ENCODE results near the gene XAB2.
"Not testable (repeated sequence)": the region's sequence is repeated elsewhere in the genome, so short reads cannot be mapped to it uniquely, and the experiment has no call there.

The XAB2 gene

GRCh38 chr19:7611541-7612279, 17.6 kb downstream of the XAB2 start:
- DNase-seq: no peak

DNA sequence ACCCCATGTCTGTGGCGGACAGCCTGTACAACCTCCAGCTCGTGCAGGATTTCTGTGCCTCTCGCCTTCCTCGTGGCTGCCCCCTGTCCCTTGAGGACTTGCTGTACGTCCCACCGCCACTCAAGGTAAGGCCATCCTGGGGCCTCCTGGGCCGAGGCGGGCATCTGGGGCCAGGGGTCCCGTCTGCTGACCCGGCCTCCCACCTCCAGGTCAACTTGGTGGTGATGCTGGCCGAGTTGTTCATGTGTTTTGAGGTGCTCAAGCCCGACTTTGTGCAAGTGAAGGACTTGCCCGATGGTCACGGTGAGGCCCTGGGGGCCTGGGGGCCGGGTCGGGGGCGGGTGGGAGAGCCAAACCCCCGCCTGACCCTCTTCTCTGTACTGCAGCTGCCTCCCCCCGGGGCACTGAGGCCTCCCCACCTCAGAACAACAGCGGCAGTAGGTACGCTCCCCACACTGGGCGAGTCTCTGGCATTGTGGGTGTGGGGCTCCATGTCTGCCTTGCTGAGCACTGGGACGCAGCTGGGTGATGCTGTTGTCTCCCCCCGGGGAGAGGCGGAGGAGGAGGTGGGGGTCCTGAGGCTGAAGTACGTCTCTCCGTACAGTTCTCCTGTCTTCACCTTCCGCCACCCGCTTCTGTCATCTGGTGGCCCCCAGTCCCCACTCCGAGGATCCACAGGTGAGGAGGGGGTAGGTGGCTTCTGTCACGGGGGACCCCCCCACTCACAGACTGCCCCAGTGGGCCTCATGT, 18.7 kb downstream of the XAB2 start:
- DNase-seq: no peak

GRCh38 chr19:7607874-7608560, 21.3 kb downstream of the XAB2 start:
- DNase-seq: no peak

DNA sequence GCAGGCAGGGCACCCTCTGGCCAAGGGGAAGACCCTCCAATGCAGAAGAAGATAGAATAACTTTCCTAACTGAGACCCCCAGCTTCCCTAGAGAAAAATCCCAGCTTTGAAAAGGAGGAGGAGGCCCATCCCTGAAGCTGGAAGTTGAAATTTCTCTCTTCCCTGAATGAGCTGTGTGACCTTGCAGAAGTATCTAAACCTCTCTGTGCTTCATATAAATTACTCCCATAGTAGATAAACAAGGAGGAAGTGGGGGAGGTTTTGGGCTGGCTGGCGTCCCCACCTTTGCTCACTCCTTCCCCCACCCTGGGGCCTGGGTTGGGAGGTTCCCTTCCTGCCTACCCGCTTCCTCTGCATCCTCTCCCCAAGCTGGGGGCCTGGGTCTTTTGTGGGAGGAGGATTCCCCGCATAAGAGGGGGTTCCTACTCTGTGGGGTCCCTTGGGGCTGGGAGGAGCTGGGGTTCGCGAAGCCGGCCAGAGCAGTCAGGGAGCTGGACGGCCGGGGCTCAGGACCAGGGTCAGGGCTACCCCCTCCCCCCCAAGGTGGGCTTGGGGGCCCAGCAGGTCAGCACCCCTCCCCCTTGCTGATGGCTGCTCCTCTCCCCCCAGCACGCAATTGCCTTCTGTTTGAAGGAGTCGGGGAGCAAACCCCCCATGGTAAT, 22.0 kb downstream of the XAB2 start:
- DNase-seq: no peak

DNA sequence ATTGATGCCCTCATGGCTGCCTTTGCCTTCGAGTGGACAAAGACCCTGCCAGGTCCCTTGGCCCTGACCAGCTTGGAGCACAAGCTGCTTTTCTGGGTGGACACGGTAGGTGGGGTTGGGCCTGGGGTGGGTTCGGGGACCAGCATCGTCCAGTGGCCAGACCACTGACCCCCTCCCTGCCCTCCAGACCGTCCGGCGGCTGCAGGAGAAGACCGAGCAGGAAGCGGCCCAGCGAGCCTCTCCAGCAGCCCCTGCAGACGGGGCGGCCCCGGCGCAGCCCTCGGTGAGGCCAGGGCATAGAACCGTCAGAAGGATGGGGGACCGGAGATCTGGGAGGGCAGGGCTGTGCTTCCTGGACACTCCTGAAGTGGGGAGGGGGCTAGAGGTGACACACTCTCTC, 23.1 kb downstream of the XAB2 start:
- DNase-seq: no peak

- DNase-seq: no peak
Measured at GRCh38 chr19:7605490-7606222, 23.7 kb downstream of the XAB2 start.

DNA sequence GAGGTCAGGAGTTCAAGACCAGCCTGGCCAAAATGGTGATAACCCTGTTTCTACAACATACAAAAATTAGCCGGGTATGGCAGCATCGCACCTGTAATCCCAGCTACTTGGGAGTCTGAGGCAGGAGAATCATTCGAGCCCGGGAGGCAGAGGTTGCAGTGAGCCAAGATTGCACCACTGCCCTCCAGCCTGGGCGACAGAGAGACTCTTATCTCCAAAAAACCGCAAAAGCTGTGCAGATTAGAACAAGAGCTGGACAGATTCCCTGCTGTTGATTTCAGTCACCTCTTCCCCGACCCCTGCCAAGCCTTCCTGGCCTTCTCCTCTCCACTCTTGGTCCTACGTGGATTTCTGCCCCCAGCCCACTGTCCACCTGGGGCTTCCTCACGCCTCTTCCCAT, 25.4 kb downstream of the XAB2 start:
- no peak for DNase-seq

GRCh38 chr19:7602935-7603497, 26.3 kb downstream of the XAB2 start:
- no peak for DNase-seq

- no peak for DNase-seq
Measured at GRCh38 chr19:7602240-7602934, 27.0 kb downstream of the XAB2 start.

- DNase-seq: no peak
Measured at GRCh38 chr19:7600721-7601120, 28.6 kb downstream of the XAB2 start.

DNA sequence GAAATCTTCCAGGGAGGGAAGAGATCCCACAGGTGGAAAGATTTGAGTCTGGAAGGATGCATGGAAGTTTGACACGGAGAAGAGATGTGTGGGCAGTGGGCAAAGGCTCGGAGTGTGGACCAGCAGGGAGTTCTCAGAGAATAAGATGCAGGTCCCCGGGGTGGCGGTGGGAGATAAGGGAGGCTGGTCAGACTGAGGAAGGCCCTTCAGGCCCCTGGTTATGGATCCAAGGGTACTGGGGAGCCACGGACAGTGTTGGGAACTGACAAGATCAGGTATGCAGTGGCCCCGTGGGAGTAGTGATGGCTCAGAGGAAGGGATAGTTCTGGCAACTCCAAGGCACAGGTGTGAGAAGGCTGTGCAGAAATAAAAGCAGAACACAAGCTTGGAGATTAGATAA, 31.2 kb downstream of the XAB2 start:
- no peak for DNase-seq

DNA sequence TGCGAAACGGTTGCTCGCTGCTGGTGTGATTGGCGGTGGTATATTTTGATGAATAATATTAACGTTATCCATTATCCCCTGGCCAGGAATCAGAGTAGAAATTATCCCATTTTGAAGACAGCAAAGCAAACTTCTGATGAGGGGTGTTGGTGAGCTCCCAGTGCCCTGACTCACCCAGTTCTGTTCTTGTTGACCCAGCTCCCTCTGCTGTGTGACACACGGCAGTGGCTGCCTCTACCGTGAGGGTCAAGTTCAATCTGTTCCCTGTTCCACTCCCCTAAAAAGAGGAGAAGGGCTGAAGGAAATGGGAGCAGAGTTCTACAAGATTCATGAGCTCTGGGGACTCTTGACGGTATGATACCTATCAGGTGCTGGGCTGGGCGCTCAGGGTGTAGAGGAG, 31.7 kb downstream of the XAB2 start:
- DNase-seq: no peak

GRCh38 chr19:7596211-7596937, 33.0 kb downstream of the XAB2 start:
- no peak for DNase-seq

GRCh38 chr19:7595466-7596133, 33.7 kb downstream of the XAB2 start, which contains the start of gene CAMSAP3:
Gene CAMSAP3 (plus strand): TSS chr19:7595863. CDS start chr19:7596003, 140 bp downstream.
- no peak for DNase-seq

DNA sequence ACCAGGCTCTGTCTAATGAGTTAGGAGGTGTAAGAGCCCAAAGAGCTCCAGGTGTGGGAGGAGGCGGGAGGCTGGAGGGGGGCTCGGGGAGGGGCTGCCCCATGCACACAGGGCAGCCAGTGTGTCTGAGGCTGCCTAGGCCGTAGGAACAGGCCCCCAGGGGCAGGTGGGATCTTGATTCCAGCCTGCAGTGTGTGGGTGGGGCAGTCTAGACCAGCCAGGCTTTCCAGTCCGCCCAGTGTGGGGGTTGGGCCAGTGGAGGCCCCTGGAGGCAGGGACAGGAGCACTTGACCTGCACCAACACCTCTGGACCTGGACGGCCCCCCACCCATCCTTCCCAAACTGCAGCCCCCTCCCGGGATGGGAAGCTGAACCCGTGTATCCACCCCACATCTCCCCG, 39.1 kb downstream of the XAB2 start:
- no peak for DNase-seq

DNA sequence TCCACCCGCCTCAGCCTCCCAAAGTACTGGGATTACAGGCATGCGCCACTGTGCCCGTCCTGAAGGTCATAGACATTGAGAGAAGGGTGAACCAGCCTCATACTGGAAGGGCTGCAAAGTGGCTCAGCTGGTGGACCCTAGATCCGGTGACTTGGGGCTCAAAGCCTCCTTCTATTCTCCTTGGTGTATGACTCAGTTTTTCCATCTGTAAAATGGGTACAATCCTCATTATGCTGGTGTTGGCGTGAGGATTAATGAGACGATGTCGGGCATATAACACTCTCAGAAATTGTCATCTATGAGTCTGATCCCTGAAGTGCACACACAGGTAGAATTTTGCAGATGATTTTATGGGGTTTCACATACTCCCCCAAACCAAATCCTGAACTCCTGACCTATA, 39.5 kb downstream of the XAB2 start:
- no peak for DNase-seq

DNA sequence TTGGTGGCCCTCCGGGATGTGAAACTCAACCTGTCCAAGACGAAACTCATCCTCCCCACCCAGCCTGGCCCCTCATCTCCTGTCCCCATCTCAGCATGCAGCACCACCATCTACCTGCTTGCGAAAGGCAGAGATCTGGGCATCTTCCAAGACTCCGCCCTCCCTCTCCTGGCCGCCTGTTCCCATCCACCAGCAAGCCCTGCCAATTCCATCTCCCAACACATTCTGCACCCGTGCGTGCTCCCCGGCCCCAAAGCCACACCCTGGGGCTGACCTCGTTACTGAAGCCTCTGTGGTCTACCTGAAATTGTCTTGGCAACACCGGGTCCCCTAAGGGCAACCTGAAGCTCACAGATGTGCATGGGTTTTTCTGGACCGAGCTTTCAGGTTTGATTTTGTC, 46.9 kb downstream of the XAB2 start:
- DNase-seq: no peak

- DNase-seq: no peak
Measured at GRCh38 chr19:7579182-7579581, 50.2 kb downstream of the XAB2 start.

- DNase-seq: no peak
Measured at GRCh38 chr19:7578127-7578526, 51.2 kb downstream of the XAB2 start.

DNA sequence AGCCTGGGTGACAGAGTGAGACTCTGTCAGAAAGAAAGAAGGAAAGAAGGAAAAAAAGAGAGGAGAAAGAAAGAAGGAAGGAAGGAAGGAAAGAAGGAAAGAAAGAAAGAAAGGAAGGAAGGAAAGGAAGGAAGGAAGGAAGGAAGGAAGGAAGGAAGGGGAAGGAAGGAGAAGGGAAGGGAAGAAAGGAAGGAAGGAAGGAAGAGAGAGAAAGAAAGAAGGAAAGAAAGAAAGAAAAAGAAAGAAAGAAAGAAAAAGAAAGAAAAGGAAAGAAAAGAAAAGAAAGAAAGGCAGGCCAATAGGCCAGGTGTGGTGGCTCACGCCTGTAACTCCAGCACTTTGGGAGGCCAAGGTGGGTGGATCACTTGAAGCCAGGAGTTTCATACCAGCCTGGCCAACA, 51.9 kb downstream of the XAB2 start:
- not testable (repeated sequence) for DNase-seq

Measured in amniotic stem cell (primary cell).